Measurements from ENCODE around the gene HEXIM2. TPM values are rescaled to one million over a fixed set of nuclear protein-coding genes. Genes with fewer than 3 reads are reported as not detected.

HEXIM2 gene
- total and polyA plus RNA-seq, 2 of the 13 experiments (the other 11 are each of a cell fraction or from before 2014, with no cell fraction given) = 27.1 to 32.4 TPM

DNA sequence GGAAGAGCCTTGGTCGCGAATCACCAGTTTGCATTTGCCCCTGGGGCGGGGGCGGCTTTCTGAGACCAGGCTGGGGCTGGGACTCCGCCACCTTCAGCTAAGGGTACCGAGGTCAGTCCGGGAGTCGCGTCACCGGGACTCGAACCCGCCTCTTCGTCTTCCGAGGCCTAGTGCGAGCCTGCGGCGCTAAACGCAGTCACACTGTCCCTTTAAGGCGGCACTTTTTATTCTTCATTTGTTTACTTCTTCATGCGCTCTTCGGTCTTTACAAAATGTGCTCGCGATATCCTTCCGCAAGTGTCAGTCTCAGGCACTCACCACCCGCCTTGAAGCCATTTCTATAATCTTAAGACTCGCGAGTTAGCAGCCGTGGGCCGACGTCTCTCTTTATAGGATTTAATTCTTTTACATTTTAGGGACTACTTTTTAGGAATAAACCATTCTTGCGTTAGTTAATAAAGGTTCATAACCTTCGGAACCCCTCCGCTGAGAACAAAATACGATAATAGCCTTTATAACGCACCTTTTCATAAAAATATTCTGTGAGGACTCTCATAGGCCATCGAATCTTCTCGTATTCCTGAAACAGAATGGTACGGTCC lies 14.0 kb upstream of the HEXIM2 start (continued):
- 0 out of 2 replicates have a peak, but pooled peaks have one; percentile 70 for TF ChIP-seq HOXD1 (CRISPR knock-in tag; IDR thresholded peaks at IDR 0.05)
- TF ChIP-seq ZNF274 (CRISPR knock-in tag; IDR thresholded peaks at IDR 0.05) = no peak
- TF ChIP-seq, protein P1, sequence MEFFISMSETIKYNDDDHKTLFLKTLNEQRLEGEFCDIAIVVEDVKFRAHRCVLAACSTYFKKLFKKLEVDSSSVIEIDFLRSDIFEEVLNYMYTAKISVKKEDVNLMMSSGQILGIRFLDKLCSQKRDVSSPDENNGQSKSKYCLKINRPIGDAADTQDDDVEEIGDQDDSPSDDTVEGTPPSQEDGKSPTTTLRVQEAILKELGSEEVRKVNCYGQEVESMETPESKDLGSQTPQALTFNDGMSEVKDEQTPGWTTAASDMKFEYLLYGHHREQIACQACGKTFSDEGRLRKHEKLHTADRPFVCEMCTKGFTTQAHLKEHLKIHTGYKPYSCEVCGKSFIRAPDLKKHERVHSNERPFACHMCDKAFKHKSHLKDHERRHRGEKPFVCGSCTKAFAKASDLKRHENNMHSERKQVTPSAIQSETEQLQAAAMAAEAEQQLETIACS (CRISPR knock-in tag; IDR thresholded peaks at IDR 0.05) = no peak
- no peak for TF ChIP-seq ZNF317 (CRISPR knock-in tag; IDR thresholded peaks at IDR 0.05)
- TF ChIP-seq, protein P2, sequence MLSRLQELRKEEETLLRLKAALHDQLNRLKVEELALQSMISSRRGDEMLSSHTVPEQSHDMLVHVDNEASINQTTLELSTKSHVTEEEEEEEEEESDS (CRISPR knock-in tag; IDR thresholded peaks at IDR 0.05; ENCODE audit: borderline replicate concordance) = no peak
- peak; percentile 53; the same call in 1 of the 2 replicates for TF ChIP-seq CHD4 (IDR thresholded peaks at IDR 0.05; ENCODE audit: borderline replicate concordance, low read length)
- no peak for TF ChIP-seq ZNF264 (CRISPR knock-in tag; IDR thresholded peaks at IDR 0.05)
- TF ChIP-seq AGO1 (IDR thresholded peaks at IDR 0.05; ENCODE audit: low read depth, low read length, poor library complexity, severe bottlenecking) = no peak
- TF ChIP-seq, protein P3, sequence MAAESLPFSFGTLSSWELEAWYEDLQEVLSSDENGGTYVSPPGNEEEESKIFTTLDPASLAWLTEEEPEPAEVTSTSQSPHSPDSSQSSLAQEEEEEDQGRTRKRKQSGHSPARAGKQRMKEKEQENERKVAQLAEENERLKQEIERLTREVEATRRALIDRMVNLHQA (CRISPR knock-in tag; IDR thresholded peaks at IDR 0.05) = no peak
- TF ChIP-seq SIN3A (IDR thresholded peaks at IDR 0.05; ENCODE audit: borderline replicate concordance, low read depth, low read length) = peak; percentile 52
- TF ChIP-seq NR3C1 (CRISPR knock-in tag; IDR thresholded peaks at IDR 0.05) = no peak
- peak; percentile 84 for TF ChIP-seq ZNF24 (IDR thresholded peaks at IDR 0.05)
- no peak for TF ChIP-seq HMG20B (CRISPR knock-in tag; conservative IDR thresholded peaks at IDR 0.05)
- peak; percentile 66 for TF ChIP-seq THAP11 (CRISPR knock-in tag; IDR thresholded peaks at IDR 0.05)
- TF ChIP-seq SP1 (IDR thresholded peaks at IDR 0.05) = no peak
- peak; percentile 41 for TF ChIP-seq SP1 (CRISPR knock-in tag; IDR thresholded peaks at IDR 0.05)
- peak; percentile 78 for TF ChIP-seq GATAD2A (CRISPR knock-in tag; IDR thresholded peaks at IDR 0.05)
- 0 out of 2 replicates have a peak, but pooled peaks have one; percentile 20 for TF ChIP-seq ZNF619 (CRISPR knock-in tag; IDR thresholded peaks at IDR 0.05)
- TF ChIP-seq THRA (CRISPR knock-in tag; IDR thresholded peaks at IDR 0.05; ENCODE audit: borderline replicate concordance) = peak; percentile 47; the same call in 1 of the 2 replicates
- TF ChIP-seq GTF3A (CRISPR knock-in tag; conservative IDR thresholded peaks at IDR 0.05) = 0 out of 2 replicates have a peak, but pooled peaks have one; percentile 49
- TF ChIP-seq, protein P4, sequence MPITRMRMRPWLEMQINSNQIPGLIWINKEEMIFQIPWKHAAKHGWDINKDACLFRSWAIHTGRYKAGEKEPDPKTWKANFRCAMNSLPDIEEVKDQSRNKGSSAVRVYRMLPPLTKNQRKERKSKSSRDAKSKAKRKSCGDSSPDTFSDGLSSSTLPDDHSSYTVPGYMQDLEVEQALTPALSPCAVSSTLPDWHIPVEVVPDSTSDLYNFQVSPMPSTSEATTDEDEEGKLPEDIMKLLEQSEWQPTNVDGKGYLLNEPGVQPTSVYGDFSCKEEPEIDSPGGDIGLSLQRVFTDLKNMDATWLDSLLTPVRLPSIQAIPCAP (CRISPR knock-in tag; IDR thresholded peaks at IDR 0.05; ENCODE audit: low read depth) = no peak
- no peak for TF ChIP-seq PITX1 (CRISPR knock-in tag; IDR thresholded peaks at IDR 0.05)
- peak; percentile 79; the same call in 1 of the 2 replicates for TF ChIP-seq GATAD1 (CRISPR knock-in tag; IDR thresholded peaks at IDR 0.05)
- no peak for TF ChIP-seq SCMH1 (CRISPR knock-in tag; IDR thresholded peaks at IDR 0.05; ENCODE audit: borderline replicate concordance)
- TF ChIP-seq ELF4 (CRISPR knock-in tag; IDR thresholded peaks at IDR 0.05; ENCODE audit: borderline replicate concordance) = no peak
- 0 out of 2 replicates have a peak, but pooled peaks have one; percentile 32 for TF ChIP-seq ARNT2 (CRISPR knock-in tag; IDR thresholded peaks at IDR 0.05; ENCODE audit: low read depth)
- TF ChIP-seq ZNF34 (CRISPR knock-in tag; IDR thresholded peaks at IDR 0.05; ENCODE audit: borderline replicate concordance) = no peak; the same call in 1 of the 2 replicates
- no peak for TF ChIP-seq SRSF9 (IDR thresholded peaks at IDR 0.05; ENCODE audit: borderline replicate concordance, insufficient read depth, low read depth, low read length, poor library complexity, severe bottlenecking)
